ENCODE measurements around the gene ZNF577.

DNA sequence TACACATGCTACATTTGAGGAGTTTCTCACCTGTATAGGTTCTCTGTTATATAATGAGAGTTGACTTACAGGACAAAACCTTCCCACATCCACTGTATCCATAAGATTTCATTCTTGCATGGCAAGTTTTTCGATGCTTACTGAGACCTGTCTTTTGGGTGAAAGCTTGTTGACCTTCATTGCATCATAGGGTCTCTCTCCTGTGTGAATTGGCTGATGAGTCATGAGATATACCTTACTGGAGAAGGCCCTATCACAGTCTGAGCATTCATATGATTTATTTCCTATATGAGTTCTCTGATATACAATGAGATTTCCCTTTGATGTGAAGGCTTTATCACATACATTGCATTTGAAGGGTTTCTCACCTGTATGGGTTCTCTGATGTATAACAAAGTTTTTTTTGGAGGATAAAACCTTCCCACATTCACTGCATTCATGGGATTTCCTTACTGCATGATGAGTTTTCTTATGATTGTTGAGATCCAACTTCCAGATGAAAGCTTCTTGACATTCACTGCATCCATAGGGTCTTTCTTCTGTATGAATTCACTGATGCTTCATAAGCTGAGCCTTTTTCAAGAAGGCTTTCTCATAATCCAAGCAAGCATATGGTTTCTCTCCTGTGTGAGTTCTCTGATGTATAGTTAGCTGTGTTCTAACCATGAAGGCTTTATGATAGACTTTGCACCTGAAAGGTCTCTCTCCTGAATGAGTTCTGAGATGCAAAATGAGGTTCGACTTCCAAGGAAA is 25.7 kb downstream of the ZNF577 start:
- no peak for TF ChIP-seq POLR2AphosphoS5 (IDR thresholded peaks at IDR 0.05; ENCODE audit: borderline replicate concordance, low read depth, low read length)
- TF ChIP-seq EZH2 (IDR thresholded peaks at IDR 0.05): no peak
- no peak for TF ChIP-seq FOXP2 (optimal IDR thresholded peaks at IDR 0.05; ENCODE audit: control extremely low read depth, extremely low read length, insufficient read depth)
